NK-92 (cell line): Measurements from ENCODE around the gene PARD3B.

ENCODE experiments used
- DNase-seq: peaks from one replicate; lab custom pipeline; 2025; ENCODE audit not compliant: unreplicated experiment; lab: John Stamatoyannopoulos, UW

Gene PARD3B

GRCh38 chr2:204877691-204878090 lies 332.4 kb downstream of the PARD3B start:
- no peak for DNase-seq

- DNase-seq = no peak
These were observed 335.7 kb downstream of the PARD3B start for GRCh38 chr2:204880928-204881327.

- peak; percentile 1 for DNase-seq
These were observed 336.4 kb downstream of the PARD3B start for GRCh38 chr2:204881655-204882054.

DNA sequence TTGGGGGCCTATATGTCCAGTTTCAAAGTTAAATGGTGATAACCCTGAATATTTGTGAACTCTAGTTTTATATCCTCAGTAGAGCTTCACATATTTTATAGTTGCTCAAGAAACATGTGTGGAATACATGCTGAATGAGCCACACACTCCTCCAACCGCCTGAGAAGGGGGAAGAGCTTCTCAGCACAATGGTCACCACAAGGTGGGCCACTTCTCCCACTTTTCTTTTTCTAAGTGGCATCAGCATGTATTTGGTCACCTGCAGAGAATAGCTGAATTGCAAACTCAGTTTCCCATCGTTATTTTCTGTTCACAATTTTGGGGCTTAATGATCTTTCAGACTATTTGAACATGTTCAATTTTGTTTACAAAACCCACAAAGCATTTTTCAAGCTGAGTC lies 340.5 kb downstream of the PARD3B start:
- DNase-seq = no peak

GRCh38 chr2:204886713-204887112 lies 341.4 kb downstream of the PARD3B start:
- no peak for DNase-seq

DNA sequence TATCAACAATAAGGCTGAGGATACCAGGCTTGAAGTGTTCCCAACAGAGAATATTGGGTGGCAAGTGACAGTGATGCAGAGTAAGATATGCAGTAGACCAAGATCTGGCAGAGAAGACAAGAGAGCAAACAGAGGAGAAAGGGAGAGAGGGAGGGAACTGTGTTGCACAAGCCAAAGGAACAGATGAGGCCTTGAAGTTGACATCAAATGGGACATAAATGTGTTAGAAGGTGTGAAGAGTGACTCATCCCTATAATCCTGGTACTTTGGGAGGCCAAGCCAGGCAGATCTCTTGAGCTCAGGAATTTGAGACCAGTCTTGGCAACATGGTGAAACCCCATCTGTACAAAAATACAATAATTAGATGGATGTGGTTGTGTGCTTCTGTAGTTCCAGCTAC lies 342.9 kb downstream of the PARD3B start:
- DNase-seq = no peak

GRCh38 chr2:204890680-204891079 lies 345.4 kb downstream of the PARD3B start:
- DNase-seq = no peak

DNA sequence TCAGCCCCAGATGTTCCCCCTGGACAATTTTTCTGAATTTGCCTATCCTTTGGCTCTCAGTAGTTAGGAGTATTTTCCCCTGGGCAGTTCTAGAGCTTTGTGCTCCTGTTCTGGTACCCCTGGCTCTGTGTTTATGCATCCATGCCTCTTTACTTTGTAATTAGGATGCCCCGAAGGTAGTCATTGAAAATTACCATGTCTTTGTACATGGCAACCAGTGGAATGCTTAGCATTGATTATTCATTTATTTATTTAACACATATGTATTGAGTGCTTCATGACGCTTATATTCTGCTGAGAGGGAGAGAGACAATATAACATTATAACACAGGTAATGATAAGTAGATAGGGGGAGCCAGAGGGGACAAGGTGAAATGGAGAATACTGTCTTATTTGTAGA lies 346.5 kb downstream of the PARD3B start:
- DNase-seq = no peak

DNA sequence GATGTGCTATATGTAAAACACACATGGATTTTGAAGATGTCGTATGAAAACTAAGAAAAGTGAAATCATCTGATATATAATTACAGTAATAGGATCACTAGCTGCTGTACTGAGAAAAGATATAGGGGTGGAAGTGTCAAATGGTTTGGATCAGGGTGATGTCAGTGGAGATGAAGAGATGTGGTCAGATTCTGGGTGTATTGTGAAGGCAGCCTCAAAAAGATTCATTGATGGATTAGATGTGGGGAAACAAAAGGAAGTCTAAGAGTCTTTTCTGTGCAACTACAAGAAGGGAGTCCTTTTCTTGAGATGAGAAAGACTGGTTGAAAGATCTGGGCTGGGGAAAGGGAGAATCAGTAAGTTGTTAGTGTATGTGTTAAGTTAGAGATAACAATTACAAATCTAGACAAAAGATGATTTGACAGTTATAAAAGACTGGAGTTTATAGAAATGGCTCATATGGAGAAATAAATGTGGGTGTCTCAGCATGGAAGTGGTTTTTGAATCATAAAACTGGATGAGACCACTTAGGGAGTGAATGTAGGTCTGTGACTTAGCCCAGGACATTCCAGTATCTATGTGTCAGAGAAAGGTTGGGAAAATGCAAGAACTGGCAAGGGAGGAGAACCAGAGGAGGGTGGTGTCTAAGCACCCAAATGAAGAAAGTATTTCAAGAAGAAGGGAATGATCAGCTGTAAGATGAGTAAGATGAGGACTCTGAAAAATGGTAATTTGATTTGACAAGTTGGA lies 347.4 kb downstream of the PARD3B start:
- no peak for DNase-seq

DNA sequence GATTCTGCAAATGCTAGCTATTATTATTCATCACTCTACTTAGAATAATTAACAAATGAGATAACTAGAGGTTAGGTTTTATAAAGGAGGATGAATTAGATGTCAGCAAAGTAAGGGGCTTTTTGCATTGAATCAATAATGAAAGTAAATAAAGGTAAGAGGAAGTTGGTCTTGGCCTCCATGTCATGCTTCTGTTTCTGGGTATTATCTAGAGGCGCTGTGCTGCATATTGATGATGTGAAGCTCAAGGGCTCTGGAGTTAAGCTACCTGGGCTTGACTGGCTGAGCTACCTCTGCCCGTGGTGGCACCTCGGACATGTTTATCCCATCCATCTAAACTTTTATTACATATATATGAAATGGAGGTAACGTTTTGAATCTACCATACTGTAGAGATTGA lies 350.9 kb downstream of the PARD3B start:
- no peak for DNase-seq

DNA sequence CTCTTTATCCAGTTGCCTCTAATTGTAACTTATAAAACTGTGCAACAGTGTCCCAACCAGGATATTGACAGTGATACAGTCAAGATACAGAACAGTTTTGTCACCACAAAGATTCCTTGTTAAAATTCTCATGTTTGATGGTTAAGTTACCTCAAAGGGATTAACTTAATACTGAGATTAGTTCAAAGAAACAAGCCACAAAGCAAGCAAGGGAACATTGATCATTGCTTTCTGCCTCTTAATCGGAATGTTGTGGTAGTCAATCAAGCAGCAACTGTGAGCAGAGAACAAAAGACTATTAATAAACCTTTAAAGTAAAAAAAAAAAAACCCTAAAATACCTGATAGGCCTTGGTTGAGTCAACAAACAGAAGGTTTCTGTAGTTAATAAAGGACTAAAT lies 352.3 kb downstream of the PARD3B start:
- DNase-seq = no peak

- no peak for DNase-seq
These were observed 353.8 kb downstream of the PARD3B start for GRCh38 chr2:204898928-204899640.

DNA sequence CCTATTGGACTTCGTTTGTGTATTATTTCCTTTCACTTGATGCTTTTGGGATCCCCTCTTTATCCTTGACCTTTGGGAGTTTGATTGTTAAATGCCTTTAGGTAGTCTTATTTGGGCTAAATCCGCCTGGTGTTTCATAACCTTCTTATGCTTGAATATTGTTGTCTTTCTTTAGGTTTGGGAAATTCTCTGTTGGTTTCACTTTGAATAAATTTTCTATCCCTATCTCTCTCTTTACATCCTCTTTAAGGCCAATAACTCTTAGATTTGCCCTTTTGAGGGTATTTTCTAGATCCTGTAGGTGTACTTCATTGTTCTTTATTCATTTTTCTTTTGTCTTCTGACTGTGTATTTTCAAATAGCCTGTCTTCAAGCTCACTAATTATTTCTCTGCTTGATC lies 354.7 kb downstream of the PARD3B start:
- DNase-seq = no peak

GRCh38 chr2:204900487-204900886 lies 355.2 kb downstream of the PARD3B start:
- no peak for DNase-seq

GRCh38 chr2:204900910-204901309 lies 355.6 kb downstream of the PARD3B start:
- no peak for DNase-seq

- DNase-seq = no peak
These were observed 356.3 kb downstream of the PARD3B start for GRCh38 chr2:204901591-204901990.

- DNase-seq = no peak
These were observed 364.5 kb downstream of the PARD3B start for GRCh38 chr2:204909791-204910190.

GRCh38 chr2:204913312-204913711 lies 368.0 kb downstream of the PARD3B start:
- no peak for DNase-seq

GRCh38 chr2:204913854-204914464 lies 368.7 kb downstream of the PARD3B start:
- DNase-seq = no peak

DNA sequence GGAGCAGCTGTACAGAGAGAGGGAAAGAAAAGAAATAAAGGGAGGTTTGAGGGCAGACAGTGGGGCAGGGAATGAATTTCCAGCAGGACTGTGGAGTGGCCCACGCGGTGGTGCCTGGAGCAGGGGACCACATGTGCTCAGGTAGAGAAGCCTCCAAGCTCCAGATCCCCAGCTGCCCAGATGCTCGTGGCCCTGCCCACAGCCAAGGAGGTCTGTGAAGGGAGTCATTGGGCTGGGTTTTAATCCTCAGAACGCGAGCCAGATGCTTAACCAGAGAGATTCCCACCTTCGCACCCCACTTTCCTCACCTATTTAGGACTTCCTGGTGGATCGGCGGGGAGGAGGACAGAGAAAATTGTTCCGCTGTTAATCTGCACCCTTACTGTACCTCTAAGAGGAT lies 369.4 kb downstream of the PARD3B start:
- no peak for DNase-seq

DNA sequence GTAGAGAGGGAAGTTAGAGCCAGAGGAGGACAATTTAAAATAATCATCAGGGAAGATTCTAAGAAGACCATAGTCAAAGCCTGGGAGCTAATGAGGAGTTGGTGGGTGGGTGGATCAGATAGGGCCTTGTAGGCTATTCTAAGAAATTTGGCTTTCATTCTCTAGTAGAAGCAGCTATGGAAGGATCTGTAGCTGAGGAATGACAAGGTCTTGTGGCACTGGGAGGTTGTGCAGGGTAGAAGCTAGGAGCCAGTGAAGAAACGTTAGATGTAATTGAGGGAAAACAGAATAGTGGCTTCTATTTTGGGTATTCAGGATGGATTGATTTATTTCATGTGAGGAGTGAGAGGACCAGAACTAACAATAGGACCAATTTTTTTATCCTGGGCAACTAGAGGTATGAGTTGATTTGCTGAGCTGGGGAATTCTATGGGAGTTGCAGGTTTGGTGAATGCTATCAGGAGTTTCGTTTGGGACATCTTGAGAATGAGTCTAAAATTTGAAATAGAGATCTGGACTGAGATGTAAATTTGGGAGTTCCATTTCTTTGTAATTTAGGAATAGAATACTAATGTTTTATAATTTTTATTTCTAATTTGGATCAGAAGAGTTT lies 371.9 kb downstream of the PARD3B start:
- DNase-seq = no peak

DNA sequence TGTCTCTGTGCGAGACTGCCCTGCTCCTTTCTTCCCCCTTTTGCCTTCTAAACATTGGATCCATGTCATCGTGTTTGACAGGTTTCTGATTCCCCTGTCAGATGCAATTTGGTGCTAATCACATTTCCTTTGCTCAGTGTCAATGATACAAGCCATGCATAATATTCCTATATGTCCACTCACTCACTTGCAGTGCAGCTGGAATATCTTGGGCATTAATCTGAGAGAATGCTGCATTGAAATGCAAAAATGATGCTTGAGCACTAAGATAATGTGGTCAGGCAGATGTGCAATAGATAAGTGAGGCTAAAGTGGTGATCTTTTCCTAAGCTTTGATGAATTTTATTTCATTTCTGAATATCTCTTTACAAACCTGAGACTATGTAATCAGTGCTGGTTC lies 375.5 kb downstream of the PARD3B start:
- DNase-seq = no peak
